Measurements from ENCODE around the gene PSMB9. TPM values are rescaled to one million over a fixed set of nuclear protein-coding genes. Genes with fewer than 3 reads are reported as not detected.

Gene PSMB9
- total and polyA plus RNA-seq, 2 experiments from 2014 or later, result 2.8 to 5.5 TPM

DNA sequence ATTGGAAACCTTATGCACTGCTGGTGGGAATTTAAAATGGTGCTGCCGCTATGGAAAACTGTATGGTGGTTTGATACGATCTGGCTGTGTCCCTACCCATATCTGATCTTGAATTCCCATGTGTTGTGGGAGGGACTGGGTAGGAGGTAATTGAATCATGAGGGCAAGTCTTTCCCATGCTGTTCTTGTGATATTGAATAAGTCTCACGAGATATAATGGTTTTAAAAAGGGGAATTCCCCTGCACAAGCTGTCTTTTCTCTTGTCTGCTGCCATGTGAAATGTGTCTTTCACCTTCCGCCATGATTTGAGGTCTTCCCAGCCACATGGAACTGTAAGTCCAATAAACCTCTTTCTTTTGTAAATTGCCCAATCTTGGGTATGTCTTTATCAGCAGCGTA lies 20.3 kb upstream of the PSMB9 start:
- peaks cover 7% of the 10 kb centered on the region for H3K27me3 Mint-ChIP-seq (ENCODE audit: insufficient read depth, low read depth, poor library complexity)
- H3K27me3 ChIP-seq (ENCODE audit: insufficient read depth), result no peaks in the 10 kb centered on the region
- TF ChIP-seq POLR2AphosphoS5 (IDR thresholded peaks at IDR 0.05; ENCODE audit: low read depth) (no peak), CREB1 (CRISPR knock-in tag; IDR thresholded peaks at IDR 0.05; ENCODE audit: low read depth) (no peak), ZNF331 (CRISPR knock-in tag; IDR thresholded peaks at IDR 0.05; ENCODE audit: low read depth) (no peak), STAT1 (IDR thresholded peaks at IDR 0.05; ENCODE audit: unreplicated experiment) (no peak), EZH2 (IDR thresholded peaks at IDR 0.05; ENCODE audit: low read depth, unreplicated experiment) (no peak), ZNF114 (CRISPR knock-in tag; IDR thresholded peaks at IDR 0.05) (no peak), JUNB (IDR thresholded peaks at IDR 0.05; ENCODE audit: unreplicated experiment) (no peak), ETS1 (IDR thresholded peaks at IDR 0.05) (no peak), EZH2phosphoT487 (IDR thresholded peaks at IDR 0.05; ENCODE audit: unreplicated experiment) (no peak), NANOG (IDR thresholded peaks at IDR 0.05; ENCODE audit: borderline replicate concordance) (no peak)
- TF ChIP-seq, protein P1, sequence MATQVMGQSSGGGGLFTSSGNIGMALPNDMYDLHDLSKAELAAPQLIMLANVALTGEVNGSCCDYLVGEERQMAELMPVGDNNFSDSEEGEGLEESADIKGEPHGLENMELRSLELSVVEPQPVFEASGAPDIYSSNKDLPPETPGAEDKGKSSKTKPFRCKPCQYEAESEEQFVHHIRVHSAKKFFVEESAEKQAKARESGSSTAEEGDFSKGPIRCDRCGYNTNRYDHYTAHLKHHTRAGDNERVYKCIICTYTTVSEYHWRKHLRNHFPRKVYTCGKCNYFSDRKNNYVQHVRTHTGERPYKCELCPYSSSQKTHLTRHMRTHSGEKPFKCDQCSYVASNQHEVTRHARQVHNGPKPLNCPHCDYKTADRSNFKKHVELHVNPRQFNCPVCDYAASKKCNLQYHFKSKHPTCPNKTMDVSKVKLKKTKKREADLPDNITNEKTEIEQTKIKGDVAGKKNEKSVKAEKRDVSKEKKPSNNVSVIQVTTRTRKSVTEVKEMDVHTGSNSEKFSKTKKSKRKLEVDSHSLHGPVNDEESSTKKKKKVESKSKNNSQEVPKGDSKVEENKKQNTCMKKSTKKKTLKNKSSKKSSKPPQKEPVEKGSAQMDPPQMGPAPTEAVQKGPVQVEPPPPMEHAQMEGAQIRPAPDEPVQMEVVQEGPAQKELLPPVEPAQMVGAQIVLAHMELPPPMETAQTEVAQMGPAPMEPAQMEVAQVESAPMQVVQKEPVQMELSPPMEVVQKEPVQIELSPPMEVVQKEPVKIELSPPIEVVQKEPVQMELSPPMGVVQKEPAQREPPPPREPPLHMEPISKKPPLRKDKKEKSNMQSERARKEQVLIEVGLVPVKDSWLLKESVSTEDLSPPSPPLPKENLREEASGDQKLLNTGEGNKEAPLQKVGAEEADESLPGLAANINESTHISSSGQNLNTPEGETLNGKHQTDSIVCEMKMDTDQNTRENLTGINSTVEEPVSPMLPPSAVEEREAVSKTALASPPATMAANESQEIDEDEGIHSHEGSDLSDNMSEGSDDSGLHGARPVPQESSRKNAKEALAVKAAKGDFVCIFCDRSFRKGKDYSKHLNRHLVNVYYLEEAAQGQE (IDR thresholded peaks at IDR 0.05; ENCODE audit: unreplicated experiment), result no peak
- TF ChIP-seq, protein P2, sequence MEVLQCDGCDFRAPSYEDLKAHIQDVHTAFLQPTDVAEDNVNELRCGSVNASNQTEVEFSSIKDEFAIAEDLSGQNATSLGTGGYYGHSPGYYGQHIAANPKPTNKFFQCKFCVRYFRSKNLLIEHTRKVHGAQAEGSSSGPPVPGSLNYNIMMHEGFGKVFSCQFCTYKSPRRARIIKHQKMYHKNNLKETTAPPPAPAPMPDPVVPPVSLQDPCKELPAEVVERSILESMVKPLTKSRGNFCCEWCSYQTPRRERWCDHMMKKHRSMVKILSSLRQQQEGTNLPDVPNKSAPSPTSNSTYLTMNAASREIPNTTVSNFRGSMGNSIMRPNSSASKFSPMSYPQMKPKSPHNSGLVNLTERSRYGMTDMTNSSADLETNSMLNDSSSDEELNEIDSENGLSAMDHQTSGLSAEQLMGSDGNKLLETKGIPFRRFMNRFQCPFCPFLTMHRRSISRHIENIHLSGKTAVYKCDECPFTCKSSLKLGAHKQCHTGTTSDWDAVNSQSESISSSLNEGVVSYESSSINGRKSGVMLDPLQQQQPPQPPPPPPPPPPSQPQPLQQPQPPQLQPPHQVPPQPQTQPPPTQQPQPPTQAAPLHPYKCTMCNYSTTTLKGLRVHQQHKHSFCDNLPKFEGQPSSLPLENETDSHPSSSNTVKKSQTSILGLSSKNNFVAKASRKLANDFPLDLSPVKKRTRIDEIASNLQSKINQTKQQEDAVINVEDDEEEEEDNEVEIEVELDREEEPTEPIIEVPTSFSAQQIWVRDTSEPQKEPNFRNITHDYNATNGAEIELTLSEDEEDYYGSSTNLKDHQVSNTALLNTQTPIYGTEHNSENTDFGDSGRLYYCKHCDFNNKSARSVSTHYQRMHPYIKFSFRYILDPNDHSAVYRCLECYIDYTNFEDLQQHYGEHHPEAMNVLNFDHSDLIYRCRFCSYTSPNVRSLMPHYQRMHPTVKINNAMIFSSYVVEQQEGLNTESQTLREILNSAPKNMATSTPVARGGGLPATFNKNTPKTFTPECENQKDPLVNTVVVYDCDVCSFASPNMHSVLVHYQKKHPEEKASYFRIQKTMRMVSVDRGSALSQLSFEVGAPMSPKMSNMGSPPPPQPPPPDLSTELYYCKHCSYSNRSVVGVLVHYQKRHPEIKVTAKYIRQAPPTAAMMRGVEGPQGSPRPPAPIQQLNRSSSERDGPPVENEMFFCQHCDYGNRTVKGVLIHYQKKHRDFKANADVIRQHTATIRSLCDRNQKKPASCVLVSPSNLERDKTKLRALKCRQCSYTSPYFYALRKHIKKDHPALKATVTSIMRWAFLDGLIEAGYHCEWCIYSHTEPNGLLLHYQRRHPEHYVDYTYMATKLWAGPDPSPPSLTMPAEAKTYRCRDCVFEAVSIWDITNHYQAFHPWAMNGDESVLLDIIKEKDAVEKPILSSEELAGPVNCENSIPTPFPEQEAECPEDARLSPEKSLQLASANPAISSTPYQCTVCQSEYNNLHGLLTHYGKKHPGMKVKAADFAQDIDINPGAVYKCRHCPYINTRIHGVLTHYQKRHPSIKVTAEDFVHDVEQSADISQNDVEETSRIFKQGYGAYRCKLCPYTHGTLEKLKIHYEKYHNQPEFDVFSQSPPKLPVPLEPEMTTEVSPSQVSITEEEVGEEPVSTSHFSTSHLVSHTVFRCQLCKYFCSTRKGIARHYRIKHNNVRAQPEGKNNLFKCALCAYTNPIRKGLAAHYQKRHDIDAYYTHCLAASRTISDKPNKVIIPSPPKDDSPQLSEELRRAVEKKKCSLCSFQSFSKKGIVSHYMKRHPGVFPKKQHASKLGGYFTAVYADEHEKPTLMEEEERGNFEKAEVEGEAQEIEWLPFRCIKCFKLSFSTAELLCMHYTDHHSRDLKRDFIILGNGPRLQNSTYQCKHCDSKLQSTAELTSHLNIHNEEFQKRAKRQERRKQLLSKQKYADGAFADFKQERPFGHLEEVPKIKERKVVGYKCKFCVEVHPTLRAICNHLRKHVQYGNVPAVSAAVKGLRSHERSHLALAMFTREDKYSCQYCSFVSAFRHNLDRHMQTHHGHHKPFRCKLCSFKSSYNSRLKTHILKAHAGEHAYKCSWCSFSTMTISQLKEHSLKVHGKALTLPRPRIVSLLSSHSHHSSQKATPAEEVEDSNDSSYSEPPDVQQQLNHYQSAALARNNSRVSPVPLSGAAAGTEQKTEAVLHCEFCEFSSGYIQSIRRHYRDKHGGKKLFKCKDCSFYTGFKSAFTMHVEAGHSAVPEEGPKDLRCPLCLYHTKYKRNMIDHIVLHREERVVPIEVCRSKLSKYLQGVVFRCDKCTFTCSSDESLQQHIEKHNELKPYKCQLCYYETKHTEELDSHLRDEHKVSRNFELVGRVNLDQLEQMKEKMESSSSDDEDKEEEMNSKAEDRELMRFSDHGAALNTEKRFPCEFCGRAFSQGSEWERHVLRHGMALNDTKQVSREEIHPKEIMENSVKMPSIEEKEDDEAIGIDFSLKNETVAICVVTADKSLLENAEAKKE (CRISPR knock-in tag; IDR thresholded peaks at IDR 0.05), result no peak
- TF ChIP-seq, protein P3, sequence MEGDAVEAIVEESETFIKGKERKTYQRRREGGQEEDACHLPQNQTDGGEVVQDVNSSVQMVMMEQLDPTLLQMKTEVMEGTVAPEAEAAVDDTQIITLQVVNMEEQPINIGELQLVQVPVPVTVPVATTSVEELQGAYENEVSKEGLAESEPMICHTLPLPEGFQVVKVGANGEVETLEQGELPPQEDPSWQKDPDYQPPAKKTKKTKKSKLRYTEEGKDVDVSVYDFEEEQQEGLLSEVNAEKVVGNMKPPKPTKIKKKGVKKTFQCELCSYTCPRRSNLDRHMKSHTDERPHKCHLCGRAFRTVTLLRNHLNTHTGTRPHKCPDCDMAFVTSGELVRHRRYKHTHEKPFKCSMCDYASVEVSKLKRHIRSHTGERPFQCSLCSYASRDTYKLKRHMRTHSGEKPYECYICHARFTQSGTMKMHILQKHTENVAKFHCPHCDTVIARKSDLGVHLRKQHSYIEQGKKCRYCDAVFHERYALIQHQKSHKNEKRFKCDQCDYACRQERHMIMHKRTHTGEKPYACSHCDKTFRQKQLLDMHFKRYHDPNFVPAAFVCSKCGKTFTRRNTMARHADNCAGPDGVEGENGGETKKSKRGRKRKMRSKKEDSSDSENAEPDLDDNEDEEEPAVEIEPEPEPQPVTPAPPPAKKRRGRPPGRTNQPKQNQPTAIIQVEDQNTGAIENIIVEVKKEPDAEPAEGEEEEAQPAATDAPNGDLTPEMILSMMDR (conservative IDR thresholded peaks at IDR 0.05; ENCODE audit: low read depth in 2 of 2), result no peak
- H3F3A ChIP-seq (replicated peaks; ENCODE audit: low read depth), result no peaks in the 10 kb centered on the region
- H3K27ac Mint-ChIP-seq, result no peak overlapping the region
- no peak overlapping the region for H3K27ac ChIP-seq (ENCODE audit: low read depth)
- H3K79me2 ChIP-seq (replicated peaks; ENCODE audit: insufficient read depth), result no peaks in the 10 kb centered on the region
- H3K9me3 Mint-ChIP-seq, result no peaks in the 10 kb centered on the region
- H3K36me3 Mint-ChIP-seq (ENCODE audit: low read depth), result peaks cover 9% of the 10 kb centered on the region
- H3K4me1 ChIP-seq (ENCODE audit: insufficient read depth), result peaks cover 10% of the 10 kb centered on the region; the same call in 1 of the 2 replicates
- H3K4me1 Mint-ChIP-seq, result peaks cover 12% of the 10 kb centered on the region
- H3K4me2 ChIP-seq, result no peak overlapping the region
- DNase-seq (ENCODE audit: low spot score) (no peak), ATAC-seq (no peak)
- H3K9me2 ChIP-seq (ENCODE audit: insufficient read depth), result no peaks in the 10 kb centered on the region
- H3K4me3 ChIP-seq, result no peak overlapping the region
- no peaks in the 10 kb centered on the region for H3K36me3 ChIP-seq (ENCODE audit: insufficient read depth)
- H4K20me1 ChIP-seq (replicated peaks; ENCODE audit: insufficient read depth), result 0 out of 2 replicates have a peak, but pooled peaks cover 6% of the 10 kb centered on the region
- no peak overlapping the region for H3K4me3 Mint-ChIP-seq
- no peak overlapping the region for H2AFZ ChIP-seq
